ENCODE data around the gene HOXB7.
A peak's percentile ranks its signal among the peaks of the same experiment; 100 is the strongest.

HOXB7 gene

GRCh38 chr17:48636177-48637018, 25.6 kb upstream of the HOXB7 start:
- DNase-seq: peak; percentile 69 to 87 (median 72)

GRCh38 chr17:48634493-48635208, 23.8 kb upstream of the HOXB7 start:
- no peak for DNase-seq

- no peak for DNase-seq
Observed at GRCh38 chr17:48633266-48633677, 22.5 kb upstream of the HOXB7 start.

- DNase-seq: no peak
Observed at GRCh38 chr17:48632579-48633265, 21.9 kb upstream of the HOXB7 start.

- DNase-seq: no peak
Observed at GRCh38 chr17:48631693-48632578, 21.1 kb upstream of the HOXB7 start.

- peak in 1 of 3 donors; percentile 40 for DNase-seq
Observed at GRCh38 chr17:48630925-48631692, 20.3 kb upstream of the HOXB7 start.

GRCh38 chr17:48630009-48630924, 19.4 kb upstream of the HOXB7 start:
- DNase-seq: no peak

GRCh38 chr17:48629411-48629759, 18.6 kb upstream of the HOXB7 start:
- no peak for DNase-seq

GRCh38 chr17:48628649-48629410, 18.0 kb upstream of the HOXB7 start:
- DNase-seq: peak in 2 of 3 donors; percentile 38 to 40

GRCh38 chr17:48627623-48628521, 17.1 kb upstream of the HOXB7 start:
- DNase-seq: no peak

GRCh38 chr17:48627118-48627597, 16.3 kb upstream of the HOXB7 start:
- no peak for DNase-seq

- DNase-seq: no peak
Observed at GRCh38 chr17:48626245-48627117, 15.7 kb upstream of the HOXB7 start, which contains the start of gene HOXB9. Gene HOXB9 (minus strand): TSS chr17:48626358. CDS start chr17:48626269, 89 bp downstream.

- DNase-seq: peak; percentile 40 to 58 (median 45)
Observed at GRCh38 chr17:48625495-48626244, 14.9 kb upstream of the HOXB7 start.

GRCh38 chr17:48624544-48625494, 14.0 kb upstream of the HOXB7 start:
- no peak for DNase-seq

GRCh38 chr17:48624118-48624517, 13.3 kb upstream of the HOXB7 start:
- DNase-seq: no peak
